Cardiac septum (tissue), 1 donor: ENCODE results near the gene ACER1. TPM values are rescaled to one million over a fixed set of nuclear protein-coding genes. Genes with fewer than 3 reads are reported as not detected.
"Not testable (repeated sequence)": the region's sequence is repeated elsewhere in the genome, so short reads cannot be mapped to it uniquely, and the experiment has no call there.

Experiments
- DNase-seq: peaks from one replicate; pipeline ENCODE4 v3.0.0-alpha.2; 2020; ENCODE audit warnings: low spot score
- intact Hi-C: fragments of 100-400 bp; cut with DNase I; formaldehyde crosslinking; loops from one replicate; pipeline ENCODE4 v1.14.0; 2022
- total RNA-seq: library from RNA; stranded (reverse); fragmentation: NEBNext Ultra II Directional; extraction: Animal tissue kit (Norgen Biotek cat#: 25700); gene quantifications from one replicate; pipeline ENCODE4 v1.2.1, GENCODE V29; 2021
- donor health status: DM: no; HTN: no; CAD: no.

ACER1 gene
- total RNA-seq, 1 donor from 2014 or later: not detected

DNA sequence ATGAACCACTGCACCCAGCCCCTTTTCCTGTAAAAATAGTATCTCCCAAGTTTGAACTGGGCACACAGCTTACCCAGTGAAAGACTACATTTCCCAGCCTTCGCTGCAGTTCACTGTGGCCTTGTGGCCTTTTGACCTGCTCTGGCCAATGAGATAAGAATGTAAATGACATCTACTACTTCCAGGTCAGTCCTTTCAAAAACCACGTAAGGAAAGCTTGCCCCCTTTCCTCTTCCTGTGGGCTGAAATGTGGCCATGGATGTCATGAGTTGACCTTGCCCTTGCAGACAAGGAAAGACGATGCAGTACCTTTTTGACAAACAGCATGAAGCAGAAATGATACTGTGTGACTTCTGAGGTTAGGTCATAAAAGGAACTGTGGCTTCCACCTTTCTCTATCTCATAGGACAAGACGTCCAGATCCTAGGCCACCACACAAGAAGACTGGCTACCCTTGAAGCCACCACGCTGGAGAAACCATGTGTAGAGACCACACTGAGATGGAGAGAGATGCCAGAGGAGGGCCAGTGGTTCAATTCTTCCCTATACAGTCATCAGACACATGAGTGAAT, 19.9 kb downstream of the ACER1 start:
- intact Hi-C loops: no loop called here
- DNase-seq: no peak

DNA sequence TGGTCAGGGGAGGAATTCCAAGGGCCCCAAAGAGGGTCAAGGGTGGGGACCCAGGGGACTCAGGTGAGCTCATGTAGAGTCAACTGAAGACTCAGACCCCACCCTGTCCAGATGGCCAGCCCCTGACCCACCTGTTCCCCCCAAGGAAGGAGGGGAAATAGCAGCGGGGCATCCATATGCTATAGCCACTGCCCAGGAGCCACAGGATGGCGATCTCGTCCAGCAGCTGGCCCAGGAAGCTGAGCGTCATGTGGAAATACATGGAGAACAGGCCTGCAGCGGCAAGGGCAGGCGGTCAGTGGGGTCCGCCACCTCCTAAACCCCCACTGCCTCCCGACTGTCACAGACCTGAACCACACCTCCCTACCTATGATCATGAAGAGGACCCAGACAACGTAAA, 21.4 kb downstream of the ACER1 start:
- DNase-seq: no peak
- intact Hi-C loops: no loop called here

DNA sequence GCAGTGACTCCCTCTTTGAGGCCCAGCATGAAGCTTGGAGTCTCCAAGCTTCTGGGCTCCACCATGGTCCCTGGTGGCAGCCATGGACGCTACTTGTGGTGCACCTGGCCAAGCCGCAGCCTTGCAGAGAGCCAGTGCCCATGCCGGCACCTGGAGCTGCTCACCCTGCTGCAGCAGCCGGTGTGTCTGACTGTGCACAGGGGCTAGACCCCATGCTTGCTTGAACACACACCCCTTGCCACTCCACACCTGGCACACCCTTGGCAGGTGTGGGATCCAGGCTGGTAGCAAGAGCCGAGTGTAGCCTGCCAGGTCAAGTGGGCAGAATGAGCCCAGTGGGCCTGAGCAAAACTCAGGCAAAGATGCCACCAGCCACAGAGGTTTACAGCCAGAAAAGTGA, 35.0 kb downstream of the ACER1 start:
- intact Hi-C loops: loop anchor here (5.0 kb wide), 2 partner anchors 131 to 251 kb away; no protein-coding TSS in a partner anchor
- no peak for DNase-seq

DNA sequence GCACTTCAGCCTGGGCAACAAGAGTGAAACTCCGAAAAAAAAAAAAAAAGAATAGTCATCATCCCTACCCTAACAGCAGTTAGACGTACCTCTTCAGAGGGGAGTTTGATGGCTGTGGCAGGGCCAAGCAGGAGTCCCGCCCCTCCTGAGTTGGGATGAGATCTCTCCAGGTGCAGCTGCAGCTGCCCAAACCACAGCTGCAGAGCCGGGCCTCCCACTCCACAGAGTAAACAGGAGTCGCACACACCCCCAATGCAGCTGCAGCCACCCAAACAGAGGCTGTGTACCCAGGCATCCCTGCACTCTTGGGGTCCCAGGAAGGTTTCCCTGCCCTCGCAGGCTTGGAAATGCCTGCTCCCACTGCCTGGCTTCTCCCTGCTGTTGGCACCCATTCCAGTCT, 36.2 kb downstream of the ACER1 start:
- DNase-seq: no peak
- intact Hi-C loops: loop anchor here (5.0 kb wide), 2 partner anchors 130 to 250 kb away; no protein-coding TSS in a partner anchor

DNA sequence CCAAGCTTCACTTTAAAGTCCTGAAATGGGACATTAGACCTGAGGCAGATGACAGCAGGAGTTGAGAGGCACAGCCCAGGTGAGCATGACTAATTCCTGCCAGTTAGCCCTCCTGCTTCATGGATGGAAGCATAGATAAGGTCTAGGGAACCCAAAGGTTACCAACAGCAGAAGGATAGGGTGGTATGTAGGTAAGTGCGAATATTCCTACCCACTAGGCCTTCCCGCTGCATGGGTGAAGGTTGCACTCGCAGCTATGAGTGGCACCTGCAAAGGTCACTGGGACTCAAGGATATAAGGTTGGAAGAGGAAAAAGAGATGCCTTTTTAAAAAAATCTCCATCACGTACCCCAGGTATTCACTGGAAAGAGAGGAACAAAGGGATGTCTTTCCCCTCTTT, 41.4 kb downstream of the ACER1 start:
- intact Hi-C loops: no loop called here
- no peak for DNase-seq

DNA sequence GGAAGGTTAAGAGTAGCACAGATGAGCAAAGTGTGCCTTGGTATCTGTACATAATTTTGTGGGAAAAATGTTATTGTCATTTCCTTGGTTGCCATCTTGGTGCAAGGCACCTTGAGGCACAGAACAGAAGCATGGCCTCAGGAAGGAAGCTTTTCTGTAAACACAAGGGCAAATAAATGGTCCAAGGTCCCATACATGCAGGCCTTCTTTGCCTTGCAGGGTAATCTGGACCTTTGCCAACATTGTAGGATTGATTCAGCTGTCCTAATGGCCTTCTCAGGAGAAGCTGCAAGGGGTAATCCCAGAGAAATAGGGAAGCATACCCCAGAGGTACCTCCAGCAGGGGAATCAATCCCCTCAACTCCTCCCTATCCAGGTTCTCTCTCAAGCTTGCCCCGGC, 44.7 kb downstream of the ACER1 start:
- no peak for DNase-seq
- intact Hi-C loops: no loop called here

DNA sequence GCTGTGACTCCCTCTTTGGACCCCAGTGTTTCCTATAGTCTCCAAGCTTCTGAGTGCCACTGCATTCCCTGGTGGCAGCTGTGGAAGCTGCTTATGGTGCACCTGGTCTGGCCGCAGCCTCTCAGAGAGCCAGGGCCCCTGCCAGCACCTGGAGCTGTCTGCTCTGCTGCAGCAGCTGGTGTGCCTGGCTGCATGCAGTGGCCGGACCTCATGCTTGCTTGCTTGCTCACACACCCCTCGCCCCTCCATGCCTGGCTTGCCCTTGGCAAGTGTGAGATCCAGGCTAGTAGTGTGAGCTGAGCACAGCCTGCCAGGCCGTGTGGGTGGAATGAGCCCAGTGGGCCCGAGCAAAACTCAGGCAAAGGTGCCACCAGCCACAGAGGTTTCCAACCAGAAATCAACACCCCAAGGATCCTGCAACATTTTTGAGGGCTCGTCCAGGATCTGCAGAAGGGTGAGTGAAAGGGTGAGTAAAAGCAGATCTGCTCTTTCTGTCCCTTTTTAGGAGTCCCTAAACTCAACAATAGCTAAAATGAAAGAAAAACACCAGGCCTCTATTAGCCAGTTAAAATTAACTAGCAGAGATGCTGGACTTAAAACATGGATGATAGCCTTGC, 46.0 kb downstream of the ACER1 start:
- intact Hi-C loops: no loop called here
- no peak for DNase-seq

DNA sequence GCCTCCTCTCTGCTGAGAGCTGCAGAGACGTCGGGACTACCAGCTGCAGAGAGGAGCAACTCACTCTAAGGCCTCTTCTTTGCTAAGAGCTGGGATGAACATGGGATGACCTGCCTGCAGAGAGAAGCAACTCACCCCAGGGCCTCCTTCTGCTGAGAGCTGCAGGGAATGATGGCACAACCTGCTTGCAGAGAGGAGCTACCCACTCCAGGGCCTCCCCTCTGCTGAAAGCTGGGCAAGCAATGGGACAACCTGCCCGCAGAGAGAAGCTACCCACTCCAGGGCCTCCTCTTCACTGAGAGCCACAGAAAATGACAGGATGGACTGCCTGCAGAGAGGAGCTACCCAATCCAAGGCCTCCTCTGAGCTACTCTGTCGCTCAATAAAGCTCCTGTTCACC, 46.7 kb downstream of the ACER1 start:
- intact Hi-C loops: no loop called here
- DNase-seq: no peak

DNA sequence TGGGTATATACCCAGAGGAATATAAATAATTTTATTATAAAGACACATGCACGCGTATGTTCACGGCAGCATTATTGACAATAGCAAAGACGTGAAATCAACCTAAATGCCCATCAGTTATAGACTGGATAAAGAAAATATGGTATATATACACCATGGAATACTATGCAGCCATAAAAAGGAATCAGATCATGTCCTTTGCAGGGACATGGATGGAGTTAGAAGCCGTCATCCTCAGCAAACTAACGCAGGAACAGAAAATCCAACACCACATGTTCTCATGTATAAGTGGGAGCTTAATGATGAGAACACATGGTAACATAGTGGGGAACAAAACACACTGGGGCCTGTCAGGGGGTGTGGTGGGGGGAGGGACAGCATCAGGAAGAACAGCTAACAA, 51.0 kb downstream of the ACER1 start:
- intact Hi-C loops, DNase-seq: not testable (repeated sequence)

DNA sequence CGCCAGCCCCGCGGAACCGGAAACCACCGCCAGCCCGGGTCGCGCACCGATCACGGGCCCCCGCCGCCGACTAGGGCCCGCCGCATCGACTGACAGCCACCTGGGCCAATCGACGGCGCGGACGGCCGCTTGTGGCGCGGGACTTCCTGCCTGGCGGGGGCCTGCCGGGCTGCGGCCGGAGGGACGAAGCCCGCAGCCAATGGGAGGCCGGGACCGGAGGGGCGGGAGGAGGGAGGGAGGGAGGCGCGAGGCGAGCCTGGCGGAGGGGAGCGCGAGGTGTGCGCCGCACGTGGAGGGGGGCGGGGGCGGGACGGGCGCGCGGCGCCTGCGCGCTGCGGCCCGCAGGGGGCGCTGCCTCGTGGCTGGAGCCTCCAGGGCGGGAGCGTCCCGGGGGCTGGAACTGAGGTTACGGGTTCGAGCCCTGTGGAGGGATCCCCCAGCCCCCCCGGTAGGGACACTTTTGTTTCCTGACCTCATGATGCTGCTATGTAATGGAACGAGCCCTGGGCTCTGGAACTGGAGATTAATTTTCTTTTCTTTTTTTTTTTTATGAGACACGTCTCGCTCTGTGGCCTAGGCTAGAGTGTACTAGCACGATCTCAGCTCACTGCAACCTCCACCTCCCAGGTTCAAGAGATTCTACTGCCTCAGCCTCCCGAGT, 53.4 kb downstream of the ACER1 start, which contains the start of gene MLLT1:
TSS of gene MLLT1 (minus strand) at position 45 of the 661 bp plus-strand sequence. CDS start 191 bp downstream, outside the sequence.
- intact Hi-C loops: loop anchor here (5.0 kb wide), 1 partner anchor 228 kb away; no protein-coding TSS in a partner anchor
- peak; percentile 99 for DNase-seq

DNA sequence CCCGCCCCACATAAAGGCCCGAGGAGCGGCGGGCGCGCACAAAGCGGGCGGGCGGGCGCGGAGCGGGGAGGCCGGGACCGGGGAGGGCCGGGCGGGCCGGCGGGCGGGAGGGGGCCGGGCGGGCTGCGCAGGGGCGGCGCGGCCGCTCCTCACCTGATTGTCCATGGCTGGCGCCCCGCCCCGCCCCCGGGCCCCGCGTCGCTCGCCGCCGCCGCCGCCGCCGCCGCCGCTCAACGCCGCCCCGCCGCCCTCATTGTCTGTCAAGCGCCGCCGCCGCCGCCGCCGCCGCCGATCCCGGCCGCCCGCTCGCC, 53.8 kb downstream of the ACER1 start:
- intact Hi-C loops: loop anchor here (5.0 kb wide), 1 partner anchor 227 kb away; no protein-coding TSS in a partner anchor
- no peak for DNase-seq

DNA sequence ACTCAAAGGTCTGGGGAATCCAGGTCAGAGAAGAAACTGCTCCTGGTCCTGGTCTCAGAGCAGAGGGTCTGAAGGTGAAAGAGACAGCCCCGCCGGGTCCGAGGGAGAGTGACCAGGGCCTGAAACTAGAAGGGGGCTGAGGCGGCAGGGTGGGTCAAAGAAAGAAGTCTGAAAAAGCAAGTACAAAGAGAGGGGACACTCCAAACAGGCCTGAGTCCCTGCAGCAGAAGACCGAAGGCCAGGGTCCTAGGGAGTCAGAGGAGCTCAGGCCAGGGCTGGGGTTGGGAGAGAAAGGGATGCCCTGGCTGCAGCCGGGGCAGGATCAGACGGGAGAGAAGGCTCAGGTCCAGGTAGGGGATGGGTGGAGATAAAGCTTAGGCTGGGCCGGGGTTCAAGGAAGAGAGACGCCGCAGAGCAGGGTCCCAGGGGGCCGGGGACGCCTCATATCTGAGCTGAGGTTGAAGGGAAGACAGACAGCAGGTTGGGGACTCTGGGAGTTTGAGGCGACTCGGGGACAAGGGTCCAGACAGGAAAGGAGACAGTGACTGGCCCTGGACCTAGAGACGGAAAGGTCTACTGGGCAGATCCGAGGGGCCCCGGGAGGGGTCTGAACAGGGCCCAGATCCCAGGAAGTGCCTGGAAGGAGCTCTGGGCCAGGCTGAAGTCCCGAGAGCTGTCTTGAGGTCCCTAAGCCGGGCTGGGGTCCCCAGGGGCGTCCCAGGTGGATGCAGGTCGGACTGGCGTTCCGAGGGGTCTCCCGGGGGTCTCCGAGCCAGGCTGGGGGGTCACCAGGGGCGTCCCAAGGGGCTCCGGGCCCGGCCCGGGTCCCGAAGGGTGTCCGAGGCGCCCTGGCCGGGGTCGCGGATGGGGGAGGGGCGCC, 54.4 kb downstream of the ACER1 start:
- intact Hi-C loops: loop anchor here (5.0 kb wide), 1 partner anchor 227 kb away; no protein-coding TSS in a partner anchor
- DNase-seq: no peak

DNA sequence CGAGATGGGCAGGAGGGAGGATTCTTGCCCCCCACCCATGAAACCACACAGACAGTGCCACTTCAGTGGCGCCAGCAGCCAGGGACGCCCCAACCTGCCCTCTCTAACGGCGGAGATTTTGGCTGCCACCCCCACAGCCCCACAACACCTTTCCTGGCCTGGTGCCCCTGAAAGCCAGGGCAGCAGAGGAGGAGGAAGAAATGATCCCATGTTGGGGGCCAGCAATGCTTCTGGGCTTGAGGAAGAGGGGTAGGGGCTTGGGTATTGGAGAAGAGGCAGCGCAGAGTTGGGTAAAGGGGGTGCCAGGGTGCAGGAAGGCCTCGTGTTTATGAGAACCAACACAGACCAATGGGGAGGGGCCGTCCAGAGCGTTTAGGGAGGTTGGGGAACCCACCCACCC, 55.4 kb downstream of the ACER1 start:
- DNase-seq: no peak
- intact Hi-C loops: loop anchor here (5.0 kb wide), 1 partner anchor 226 kb away; no protein-coding TSS in a partner anchor

DNA sequence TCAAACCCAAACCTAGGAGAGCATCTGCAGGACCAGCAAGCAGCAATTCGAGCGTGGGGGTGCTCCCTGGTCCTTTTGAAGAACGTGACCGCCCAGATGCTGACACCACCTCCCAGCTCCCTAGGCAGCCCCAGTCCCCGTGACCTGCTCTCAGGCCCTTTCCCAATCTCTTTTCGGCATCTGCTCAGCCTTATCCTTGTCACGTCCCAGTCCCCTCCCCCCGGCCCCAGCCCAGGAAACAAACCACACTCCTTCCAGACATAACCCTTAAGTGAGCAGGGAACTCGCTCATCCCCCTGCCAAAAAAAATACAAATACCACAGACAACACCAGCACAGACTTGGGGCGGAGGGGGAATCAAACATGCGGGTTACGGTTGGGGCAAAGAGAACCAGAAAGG, 57.0 kb downstream of the ACER1 start:
- intact Hi-C loops: loop anchor here (5.0 kb wide), 1 partner anchor 224 kb away; no protein-coding TSS in a partner anchor

DNA sequence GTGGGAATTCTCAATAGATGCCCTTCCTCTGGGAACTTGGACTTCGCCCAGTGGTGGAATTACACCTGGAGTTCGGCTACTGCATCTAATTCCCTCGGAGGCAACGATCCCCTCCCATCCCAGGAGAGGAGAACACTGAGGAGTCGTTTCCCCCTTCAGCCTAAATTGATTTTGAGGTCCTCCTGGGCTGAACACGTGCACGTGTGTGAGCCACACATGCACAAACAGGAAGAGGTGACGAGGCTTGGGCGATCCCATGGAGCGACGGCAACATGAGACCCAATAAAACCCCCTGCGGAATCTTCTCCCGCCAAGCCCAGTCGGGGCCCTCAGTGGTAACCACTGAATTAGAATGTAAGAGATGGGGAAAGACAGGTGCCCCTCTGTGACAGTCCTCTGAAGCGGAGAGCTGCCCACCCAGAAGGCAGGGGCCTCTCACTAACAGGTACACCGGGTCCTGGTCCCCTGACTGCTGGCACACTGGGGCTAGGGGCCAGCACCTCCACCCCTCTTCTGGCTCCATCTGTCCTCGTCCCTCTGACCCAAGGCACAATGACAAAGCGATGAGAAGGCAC, 58.2 kb downstream of the ACER1 start:
- DNase-seq: no peak
- intact Hi-C loops: loop anchor here (5.0 kb wide), 1 partner anchor 223 kb away; no protein-coding TSS in a partner anchor

More for the DNA sequence above, 57.0 kb downstream of the ACER1 start:
- no peak for DNase-seq

DNA sequence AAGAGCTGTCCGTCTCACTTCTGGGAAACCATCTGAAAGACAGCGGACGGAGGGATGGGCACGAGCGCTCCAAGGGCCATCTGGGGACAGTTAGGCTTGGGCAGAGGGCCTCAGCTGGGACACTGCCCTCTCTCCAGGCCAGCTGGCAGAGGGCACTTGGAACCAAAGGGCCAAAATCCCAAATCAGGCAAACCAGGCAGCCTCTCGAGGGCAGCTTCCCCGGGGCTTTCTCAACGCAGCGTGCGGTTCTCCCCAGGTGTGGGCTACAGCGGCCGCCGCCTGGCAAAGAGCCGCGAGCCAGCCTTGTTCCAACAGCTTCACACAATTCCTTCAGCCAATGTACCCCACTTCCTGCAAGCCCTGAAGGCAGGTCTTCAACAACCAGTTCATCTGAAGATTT, 58.7 kb downstream of the ACER1 start:
- no peak for DNase-seq

DNA sequence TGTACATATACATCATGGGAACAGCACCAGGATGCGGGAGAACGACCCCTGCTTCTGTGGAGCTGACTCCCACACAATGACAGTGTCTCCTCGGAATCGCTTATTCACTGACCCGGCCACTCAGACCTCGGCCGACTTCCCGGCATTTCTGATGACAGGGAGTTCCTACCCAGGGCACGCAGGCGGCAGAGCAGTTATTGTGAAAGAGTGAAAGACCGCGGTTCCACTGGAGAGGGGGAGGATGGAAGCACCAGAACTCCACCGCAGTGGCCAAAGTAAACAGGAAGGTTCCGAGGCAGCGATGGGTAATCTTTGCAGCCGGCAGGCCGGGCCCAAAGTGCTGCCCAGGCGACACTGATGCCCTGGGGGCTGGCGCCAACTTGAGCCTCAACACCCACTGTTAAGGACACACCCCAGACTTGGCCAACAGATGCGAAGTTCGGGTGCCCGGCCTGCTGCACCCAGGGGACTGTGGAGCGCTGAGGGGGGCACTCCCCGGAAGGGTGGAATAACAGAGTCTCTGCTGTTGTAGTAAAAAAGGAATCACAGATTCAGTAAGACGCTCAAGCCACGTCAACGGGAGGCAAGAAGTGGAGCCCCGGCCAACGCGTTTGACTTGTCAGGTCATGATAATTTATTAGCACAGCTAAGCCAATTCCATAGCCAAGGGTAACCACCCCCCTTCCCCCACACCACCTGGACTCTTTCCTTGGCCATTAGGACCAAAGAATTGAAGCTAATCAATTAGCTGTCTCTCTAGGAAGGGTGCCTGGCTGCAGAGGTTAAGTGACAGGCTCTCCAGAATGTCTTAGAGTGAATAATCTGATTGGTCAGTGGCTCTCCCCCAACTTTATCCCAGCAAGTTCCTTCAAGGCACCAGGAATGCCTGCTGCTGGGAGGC, 59.5 kb downstream of the ACER1 start:
- intact Hi-C loops: loop anchor here (2.0 kb wide), 1 partner anchor 39 kb away; no protein-coding TSS in a partner anchor

More for the DNA sequence above, 58.7 kb downstream of the ACER1 start:
- intact Hi-C loops: loop anchor here (5.0 kb wide), 1 partner anchor 222 kb away; no protein-coding TSS in a partner anchor

More for the DNA sequence above, 59.5 kb downstream of the ACER1 start:
- peak; percentile 94 for DNase-seq
